Retinal pigment epithelial cell (primary cell): ENCODE data around the gene MROH7.

Experiments used
- DNase-seq: peaks from one replicate; pipeline ENCODE4 v3.0.0-alpha.2; 2010; ENCODE audit warnings: low read depth
- H3K4me3 ChIP-seq: 2 replicates; pipeline ENCODE4 v1.5.1; 2011; ENCODE audit warnings: mild to moderate bottlenecking, low read length, control low read depth, moderate library complexity
- CTCF ChIP-seq: conservative IDR thresholded peaks from 2 replicates; pipeline ENCODE4 v1.5.1; 2011; ENCODE audit warnings: low read depth, low read length, control low read depth, inconsistent platforms

The MROH7 gene

GRCh38 chr1:54658164-54658913, 16.8 kb downstream of the MROH7 start:
- no peak for TF ChIP-seq CTCF
- DNase-seq: no peak
- H3K4me3 ChIP-seq: no peak overlapping the region

- DNase-seq: no peak
- TF ChIP-seq CTCF: no peak
- no peak overlapping the region for H3K4me3 ChIP-seq
Measured at GRCh38 chr1:54663725-54664124, 22.1 kb downstream of the MROH7 start.

- no peak for TF ChIP-seq CTCF
- H3K4me3 ChIP-seq: no peak overlapping the region
Measured at GRCh38 chr1:54664364-54664763, 22.8 kb downstream of the MROH7 start.

GRCh38 chr1:54665852-54666251, 24.3 kb downstream of the MROH7 start:
- no peak for DNase-seq
- H3K4me3 ChIP-seq: no peak overlapping the region
- no peak for TF ChIP-seq CTCF

More at GRCh38 chr1:54664364-54664763, 22.8 kb downstream of the MROH7 start:
- DNase-seq: no peak

- no peak overlapping the region for H3K4me3 ChIP-seq
- DNase-seq: no peak
- no peak for TF ChIP-seq CTCF
Measured at GRCh38 chr1:54666333-54666732, 24.7 kb downstream of the MROH7 start.

GRCh38 chr1:54667797-54668196, 26.2 kb downstream of the MROH7 start:
- DNase-seq: no peak
- TF ChIP-seq CTCF: no peak
- no peak overlapping the region for H3K4me3 ChIP-seq

- no peak for DNase-seq
- no peak for TF ChIP-seq CTCF
- H3K4me3 ChIP-seq: no peak overlapping the region
Measured at GRCh38 chr1:54668567-54668966, 27.0 kb downstream of the MROH7 start.
